ENCODE data around the gene DEF6. TPM values are rescaled to one million over a fixed set of nuclear protein-coding genes. Genes with fewer than 3 reads are reported as not detected.

DEF6 gene
- total RNA-seq, 3 donors from 2014 or later (not counting 1 experiment from before 2014, with no cell fraction given) = 232 to 297 (median 241) TPM

GRCh38 chr6:35299674-35300073 is 2.1 kb downstream of the DEF6 start:
- Histone ChIP-seq H3K27ac (ENCODE audit: low read length) (peak overlapping the region; percentile 97), H3K36me3 (ENCODE audit: control insufficient read depth, insufficient read depth, low read length) (peaks cover 18% of the 10 kb centered on the region), H3K9me3 (ENCODE audit: control insufficient read depth, insufficient read depth, low read length) (no peaks in the 10 kb centered on the region), H3K4me3 (ENCODE audit: low read length) (peak overlapping the region; percentile 95), H3K27me3 (ENCODE audit: control insufficient read depth, insufficient read depth, low read length) (no peaks in the 10 kb centered on the region), H3K4me1 (ENCODE audit: control insufficient read depth, insufficient read depth, low read length) (peaks cover 72% of the 10 kb centered on the region)
- peak in 1 of 2 donors; percentile 46 for DNase-seq
- Mint-ChIP-seq H3K9me3 (no peaks in the 10 kb centered on the region), H3K36me3 (peaks cover 8% of the 10 kb centered on the region), H3K27me3 (ENCODE audit: low read depth in 2 of 2) (no peaks in the 10 kb centered on the region), H3K27ac (peak overlapping the region; percentile 97 to 98), H3K4me1 (peaks cover 53 to 69% of the 10 kb centered on the region in 2 donors), H3K4me3 (peak overlapping the region; percentile 89)
- no peak for ATAC-seq
- WGBS (ENCODE audit: insufficient coverage) = 12% methylated on average over 4 of the region's 4 CpGs
- intact Hi-C loops (cut with micrococcal nuclease) = loop anchor here (2.0 to 5.0 kb wide), 3 partner anchors 13 to 438 kb away; partner anchors contain the start of genes ARMC12 and PPARD
- TF ChIP-seq, protein P1, sequence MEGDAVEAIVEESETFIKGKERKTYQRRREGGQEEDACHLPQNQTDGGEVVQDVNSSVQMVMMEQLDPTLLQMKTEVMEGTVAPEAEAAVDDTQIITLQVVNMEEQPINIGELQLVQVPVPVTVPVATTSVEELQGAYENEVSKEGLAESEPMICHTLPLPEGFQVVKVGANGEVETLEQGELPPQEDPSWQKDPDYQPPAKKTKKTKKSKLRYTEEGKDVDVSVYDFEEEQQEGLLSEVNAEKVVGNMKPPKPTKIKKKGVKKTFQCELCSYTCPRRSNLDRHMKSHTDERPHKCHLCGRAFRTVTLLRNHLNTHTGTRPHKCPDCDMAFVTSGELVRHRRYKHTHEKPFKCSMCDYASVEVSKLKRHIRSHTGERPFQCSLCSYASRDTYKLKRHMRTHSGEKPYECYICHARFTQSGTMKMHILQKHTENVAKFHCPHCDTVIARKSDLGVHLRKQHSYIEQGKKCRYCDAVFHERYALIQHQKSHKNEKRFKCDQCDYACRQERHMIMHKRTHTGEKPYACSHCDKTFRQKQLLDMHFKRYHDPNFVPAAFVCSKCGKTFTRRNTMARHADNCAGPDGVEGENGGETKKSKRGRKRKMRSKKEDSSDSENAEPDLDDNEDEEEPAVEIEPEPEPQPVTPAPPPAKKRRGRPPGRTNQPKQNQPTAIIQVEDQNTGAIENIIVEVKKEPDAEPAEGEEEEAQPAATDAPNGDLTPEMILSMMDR (IDR thresholded peaks at IDR 0.05) = no peak

DNA sequence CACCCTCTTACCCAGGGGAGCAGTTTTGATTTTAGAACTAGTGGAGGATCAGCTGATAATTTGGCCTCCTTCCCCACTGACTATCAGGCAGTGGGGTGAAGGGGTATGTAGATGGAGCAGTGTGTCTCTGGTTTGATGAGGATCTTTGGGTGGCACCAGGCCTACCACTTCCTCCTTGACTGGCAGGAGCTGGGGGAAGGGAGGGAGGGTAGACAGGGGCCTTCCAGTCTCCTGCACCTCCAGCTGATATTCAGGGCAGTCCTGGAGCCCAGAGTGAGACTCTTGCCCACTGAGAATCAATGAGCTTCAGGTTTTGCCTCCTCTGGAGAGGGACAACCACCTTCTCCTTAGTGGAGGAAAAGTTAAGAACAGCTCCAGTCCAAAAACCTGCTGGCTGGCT is 3.2 kb downstream of the DEF6 start:
- peak in 1 of 2 donors; percentile 78 for DNase-seq
- H3K27ac Mint-ChIP-seq = peak overlapping the region; percentile 97 to 98
- Histone ChIP-seq H3K27me3 (ENCODE audit: control insufficient read depth, insufficient read depth, low read length) (no peaks in the 10 kb centered on the region), H3K4me3 (ENCODE audit: low read length) (no peak overlapping the region), H3K27ac (ENCODE audit: low read length) (peak overlapping the region; percentile 97), H3K9me3 (ENCODE audit: control insufficient read depth, insufficient read depth, low read length) (no peaks in the 10 kb centered on the region), H3K36me3 (ENCODE audit: control insufficient read depth, insufficient read depth, low read length) (peaks cover 13% of the 10 kb centered on the region), H3K4me1 (ENCODE audit: control insufficient read depth, insufficient read depth, low read length) (peaks cover 84% of the 10 kb centered on the region)
- H3K4me1 Mint-ChIP-seq = peaks cover 54 to 69% of the 10 kb centered on the region in 2 donors
- peak in 2 of 3 donors; percentile 27 to 48 for ATAC-seq
- H3K9me3 Mint-ChIP-seq = no peaks in the 10 kb centered on the region
- H3K27me3 Mint-ChIP-seq (ENCODE audit: low read depth in 2 of 2) = no peaks in the 10 kb centered on the region
- H3K4me3 Mint-ChIP-seq = peak overlapping the region; percentile 89
- TF ChIP-seq, protein P1 (IDR thresholded peaks at IDR 0.05) = no peak
- peaks cover 8% of the 10 kb centered on the region for H3K36me3 Mint-ChIP-seq
- intact Hi-C loops (cut with micrococcal nuclease) = no loop called here

DNA sequence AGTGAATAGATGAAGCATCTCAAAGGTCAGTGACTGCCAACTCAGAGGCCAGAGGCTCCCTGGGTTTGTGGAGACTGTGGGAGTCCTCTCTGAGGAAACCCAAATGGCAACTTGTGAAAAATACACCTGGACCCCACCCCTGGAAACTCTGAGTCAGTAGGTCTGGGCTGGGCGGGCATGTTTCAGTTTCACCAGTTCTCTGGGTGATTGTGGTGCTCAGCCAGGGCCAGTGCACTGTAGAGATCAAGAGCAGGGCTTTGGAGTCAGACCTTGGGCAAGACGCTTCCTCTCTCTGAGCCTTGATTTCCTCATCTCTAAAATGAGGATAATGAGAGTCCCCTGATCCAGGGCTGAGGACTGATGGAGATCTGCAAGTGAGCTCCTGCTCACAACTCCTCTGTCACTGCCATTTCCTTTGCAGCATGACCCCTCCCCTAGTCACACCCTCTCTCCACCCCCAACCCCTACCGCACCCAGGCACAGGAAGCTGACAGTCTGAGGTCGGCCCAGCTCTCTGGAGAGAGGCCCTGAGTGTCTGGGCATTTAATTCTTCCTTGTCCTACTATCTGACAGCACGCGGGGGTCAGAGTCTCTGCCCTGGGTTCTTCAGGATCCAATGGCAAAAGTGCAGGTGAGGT is 5.1 kb downstream of the DEF6 start:
- Histone ChIP-seq H3K36me3 (ENCODE audit: control insufficient read depth, insufficient read depth, low read length) (peaks cover 15% of the 10 kb centered on the region), H3K9me3 (ENCODE audit: control insufficient read depth, insufficient read depth, low read length) (no peaks in the 10 kb centered on the region), H3K27ac (ENCODE audit: low read length) (peak overlapping the region; percentile 97), H3K4me1 (ENCODE audit: control insufficient read depth, insufficient read depth, low read length) (peaks cover 77% of the 10 kb centered on the region), H3K27me3 (ENCODE audit: control insufficient read depth, insufficient read depth, low read length) (no peaks in the 10 kb centered on the region), H3K4me3 (ENCODE audit: low read length) (peak overlapping the region; percentile 38)
- Mint-ChIP-seq H3K27ac (peak overlapping the region; percentile 97 to 98), H3K27me3 (ENCODE audit: low read depth in 2 of 2) (no peaks in the 10 kb centered on the region), H3K4me3 (peak overlapping the region; percentile 89), H3K4me1 (peaks cover 62 to 78% of the 10 kb centered on the region in 2 donors), H3K9me3 (no peaks in the 10 kb centered on the region), H3K36me3 (peaks cover 8% of the 10 kb centered on the region)
- DNase-seq (peak; percentile 76 to 91), ATAC-seq (peak; percentile 87 to 95 (median 94))
- WGBS (ENCODE audit: insufficient coverage) = 0% methylated on average over 6 of the region's 6 CpGs
- TF ChIP-seq, protein P1 (IDR thresholded peaks at IDR 0.05) = no peak
- intact Hi-C loops (cut with micrococcal nuclease) = loop anchor here (1.0 to 2.0 kb wide), 2 partner anchors 8 to 42 kb away; no protein-coding TSS in a partner anchor
